Memory B cell (primary cell): ENCODE measurements around the gene OR8B4.
"Not testable (repeated sequence)": the region's sequence is repeated elsewhere in the genome, so short reads cannot be mapped to it uniquely, and the experiment has no call there.

Experiments
- ATAC-seq: fragments of 150-1000 bp; cut with Tn5 transposase; 2 replicates; pipeline ENCODE4 v1.10.0; 2021; ENCODE audit warnings: low read depth, mild to moderate bottlenecking, moderate library complexity
- DNase-seq, 2 donors: peaks; one replicate each; pipeline ENCODE4 v3.0.0; 2022; ENCODE audit warnings: low spot score in 2 of 2
- H3K27ac Mint-ChIP-seq: one replicate; pipeline ENCODE4 v1.8.0; 2022; ENCODE audit warnings: mild to moderate bottlenecking, moderate library complexity, mixed read lengths
- H3K27me3 Mint-ChIP-seq: one replicate; pipeline ENCODE4 v1.8.0; 2022; ENCODE audit warnings: mixed read lengths
- H3K36me3 Mint-ChIP-seq: one replicate; pipeline ENCODE4 v1.8.0; 2022; ENCODE audit warnings: mild to moderate bottlenecking, mixed read lengths
- H3K4me1 Mint-ChIP-seq: one replicate; pipeline ENCODE4 v1.8.0; 2022; ENCODE audit warnings: mixed read lengths
- H3K4me3 Mint-ChIP-seq: one replicate; pipeline ENCODE4 v1.8.0; 2022; ENCODE audit warnings: mild to moderate bottlenecking, moderate library complexity, mixed read lengths
- H3K9me3 Mint-ChIP-seq: one replicate; pipeline ENCODE4 v1.8.0; 2022; ENCODE audit warnings: mixed read lengths

OR8B4 gene, protein sequence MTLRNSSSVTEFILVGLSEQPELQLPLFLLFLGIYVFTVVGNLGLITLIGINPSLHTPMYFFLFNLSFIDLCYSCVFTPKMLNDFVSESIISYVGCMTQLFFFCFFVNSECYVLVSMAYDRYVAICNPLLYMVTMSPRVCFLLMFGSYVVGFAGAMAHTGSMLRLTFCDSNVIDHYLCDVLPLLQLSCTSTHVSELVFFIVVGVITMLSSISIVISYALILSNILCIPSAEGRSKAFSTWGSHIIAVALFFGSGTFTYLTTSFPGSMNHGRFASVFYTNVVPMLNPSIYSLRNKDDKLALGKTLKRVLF

GRCh38 chr11:124424384-124424921 lies at the start of gene OR8B4:
OR8B4 (minus strand) TSS chr11:124424871; CDS start chr11:124424871, 0 bp downstream.
- Mint-ChIP-seq H3K9me3 (peaks cover under 1% of the 10 kb centered on the region), H3K27me3 (peaks cover 12% of the 10 kb centered on the region), H3K4me3 (no peak within 1 kb of the TSS), H3K36me3 (no peaks in the 10 kb centered on the region), H3K27ac (no peak within 1 kb of the TSS), H3K4me1 (no peaks in the 10 kb centered on the region)
- ATAC-seq = no peak
- no peak for DNase-seq

GRCh38 chr11:124474079-124474478 lies 49.4 kb upstream of the OR8B4 start:
- Mint-ChIP-seq H3K36me3 (no peaks in the 10 kb centered on the region), H3K9me3 (peaks cover 2% of the 10 kb centered on the region), H3K27me3 (peaks cover 8% of the 10 kb centered on the region), H3K4me1 (no peaks in the 10 kb centered on the region), H3K27ac (no peak overlapping the region), H3K4me3 (no peak overlapping the region)
- ATAC-seq (no peak), DNase-seq (no peak)

- H3K27me3 Mint-ChIP-seq = peaks cover 8% of the 10 kb centered on the region
- peaks cover 2% of the 10 kb centered on the region for H3K9me3 Mint-ChIP-seq
- no peak for DNase-seq
- no peak for ATAC-seq
- H3K27ac Mint-ChIP-seq = no peak overlapping the region
- H3K4me3 Mint-ChIP-seq = no peak overlapping the region
- no peaks in the 10 kb centered on the region for H3K36me3 Mint-ChIP-seq
- no peaks in the 10 kb centered on the region for H3K4me1 Mint-ChIP-seq
These were observed 48.8 kb upstream of the OR8B4 start for GRCh38 chr11:124473476-124473875.

DNA sequence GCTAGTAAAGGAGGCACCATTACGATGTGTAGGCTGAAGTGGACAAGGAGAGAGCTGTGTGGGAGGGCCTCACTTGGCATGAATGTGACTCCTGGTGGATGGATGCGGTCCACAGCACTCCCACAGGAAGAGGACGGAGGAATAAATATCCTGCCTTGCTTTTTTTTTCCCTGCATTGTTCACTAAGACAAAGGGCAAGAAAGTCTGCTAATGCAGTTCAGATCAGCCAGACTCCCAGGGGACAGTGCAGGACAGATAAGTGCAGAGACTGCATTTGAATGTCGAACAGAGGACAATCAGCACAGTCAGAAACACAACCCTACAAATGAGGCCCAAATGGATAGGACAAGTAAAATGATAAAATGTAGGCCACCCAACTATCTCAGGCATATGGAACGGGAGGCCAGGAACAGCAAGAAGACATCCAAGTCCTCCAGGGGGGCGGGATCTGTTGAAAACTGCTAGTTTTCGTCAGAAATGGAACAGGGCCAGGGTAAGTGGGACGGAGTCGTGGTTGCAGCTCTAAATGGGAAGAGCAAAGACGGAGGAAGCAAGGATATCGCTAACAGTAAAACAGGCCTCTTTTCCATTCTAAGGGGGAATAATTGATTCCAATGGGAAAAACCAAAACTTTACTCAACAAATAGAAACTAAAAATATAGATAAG lies 46.0 kb upstream of the OR8B4 start:
- Mint-ChIP-seq H3K27me3 (peaks cover 9% of the 10 kb centered on the region), H3K9me3 (peaks cover 2% of the 10 kb centered on the region), H3K27ac (no peak overlapping the region), H3K4me1 (no peaks in the 10 kb centered on the region), H3K36me3 (no peaks in the 10 kb centered on the region), H3K4me3 (no peak overlapping the region)
- ATAC-seq (no peak), DNase-seq (no peak)

- Mint-ChIP-seq H3K27me3 (peaks cover 9% of the 10 kb centered on the region), H3K9me3 (no peaks in the 10 kb centered on the region), H3K27ac (no peak overlapping the region), H3K4me1 (no peaks in the 10 kb centered on the region), H3K4me3 (no peak overlapping the region), H3K36me3 (no peaks in the 10 kb centered on the region)
- DNase-seq (no peak), ATAC-seq (no peak)
These were observed 42.8 kb upstream of the OR8B4 start for GRCh38 chr11:124467381-124467927.

GRCh38 chr11:124465368-124465767 lies 40.7 kb upstream of the OR8B4 start:
- ATAC-seq = no peak
- H3K36me3 Mint-ChIP-seq = no peaks in the 10 kb centered on the region
- no peak overlapping the region for H3K4me3 Mint-ChIP-seq
- no peak for DNase-seq
- H3K4me1 Mint-ChIP-seq = no peaks in the 10 kb centered on the region
- no peak overlapping the region for H3K27ac Mint-ChIP-seq
- no peaks in the 10 kb centered on the region for H3K9me3 Mint-ChIP-seq
- H3K27me3 Mint-ChIP-seq = peaks cover 9% of the 10 kb centered on the region

GRCh38 chr11:124463990-124464389 lies 39.3 kb upstream of the OR8B4 start:
- Mint-ChIP-seq H3K4me3 (no peak overlapping the region), H3K27ac (no peak overlapping the region), H3K36me3 (no peaks in the 10 kb centered on the region)

GRCh38 chr11:124463324-124463723 lies 38.7 kb upstream of the OR8B4 start:
- Mint-ChIP-seq H3K4me1 (no peaks in the 10 kb centered on the region), H3K27me3 (peaks cover 9% of the 10 kb centered on the region), H3K36me3 (no peaks in the 10 kb centered on the region), H3K4me3 (no peak overlapping the region), H3K27ac (no peak overlapping the region), H3K9me3 (no peaks in the 10 kb centered on the region)
- DNase-seq (no peak), ATAC-seq (no peak)

More at GRCh38 chr11:124463990-124464389, 39.3 kb upstream of the OR8B4 start:
- ATAC-seq (no peak), DNase-seq (no peak)
- H3K4me1 Mint-ChIP-seq = no peaks in the 10 kb centered on the region
- peaks cover 9% of the 10 kb centered on the region for H3K27me3 Mint-ChIP-seq
- H3K9me3 Mint-ChIP-seq = no peaks in the 10 kb centered on the region

DNA sequence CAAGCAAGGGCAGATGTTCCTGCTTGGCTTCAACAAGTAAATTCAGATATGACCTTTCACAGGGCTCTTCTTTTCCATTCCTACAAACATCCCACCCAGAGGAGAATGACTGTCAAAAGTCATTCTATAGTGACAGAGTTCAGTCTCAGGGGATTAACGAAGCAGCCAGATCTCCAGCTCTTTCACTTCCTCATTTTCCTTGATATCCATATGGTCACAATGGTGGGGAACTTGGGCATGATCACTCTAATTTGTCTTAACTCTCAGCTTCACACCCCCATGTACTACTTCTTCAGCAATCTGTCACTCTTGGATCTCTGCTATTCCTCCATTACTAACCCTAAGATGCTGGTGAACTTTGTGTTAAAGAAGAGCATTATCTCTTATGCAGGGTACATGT lies 35.8 kb upstream of the OR8B4 start:
- no peak overlapping the region for H3K27ac Mint-ChIP-seq
- no peaks in the 10 kb centered on the region for H3K9me3 Mint-ChIP-seq

DNA sequence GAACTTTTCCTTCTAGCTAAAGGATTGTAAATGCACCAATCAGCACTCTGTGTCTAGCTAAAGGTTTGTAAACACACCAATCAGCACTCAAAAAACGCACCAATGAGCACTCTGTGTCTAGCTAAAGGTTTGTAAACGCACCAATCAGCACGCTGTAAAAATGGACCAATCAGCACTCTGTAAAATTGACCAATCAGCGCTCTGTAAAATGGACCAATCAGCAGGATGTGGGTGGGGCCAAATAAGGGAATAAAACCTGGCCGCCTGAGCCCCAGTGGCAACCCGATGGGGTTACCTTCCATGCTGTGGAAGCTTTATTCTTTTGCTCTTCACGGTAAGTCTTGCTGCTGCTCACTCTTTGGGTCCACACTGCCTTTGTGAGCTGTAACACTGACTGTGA lies 34.7 kb upstream of the OR8B4 start:
- H3K36me3 Mint-ChIP-seq, H3K4me1 Mint-ChIP-seq, H3K27ac Mint-ChIP-seq, H3K4me3 Mint-ChIP-seq, DNase-seq, H3K27me3 Mint-ChIP-seq, H3K9me3 Mint-ChIP-seq, ATAC-seq: not testable (repeated sequence)

More for the DNA sequence above, 35.8 kb upstream of the OR8B4 start:
- H3K27me3 Mint-ChIP-seq = peaks cover 4% of the 10 kb centered on the region
- H3K4me1 Mint-ChIP-seq = no peaks in the 10 kb centered on the region
- DNase-seq (no peak), ATAC-seq (no peak)
- no peak overlapping the region for H3K4me3 Mint-ChIP-seq
- H3K36me3 Mint-ChIP-seq = no peaks in the 10 kb centered on the region

GRCh38 chr11:124454552-124454951 lies 29.9 kb upstream of the OR8B4 start:
- ATAC-seq = no peak
- H3K4me3 Mint-ChIP-seq = no peak overlapping the region

GRCh38 chr11:124446916-124447315 lies 22.2 kb upstream of the OR8B4 start:
- H3K27me3 Mint-ChIP-seq = no peaks in the 10 kb centered on the region
- DNase-seq (no peak), ATAC-seq (no peak)
- H3K9me3 Mint-ChIP-seq = peaks cover 5% of the 10 kb centered on the region
- no peaks in the 10 kb centered on the region for H3K36me3 Mint-ChIP-seq
- no peaks in the 10 kb centered on the region for H3K4me1 Mint-ChIP-seq
- H3K27ac Mint-ChIP-seq = no peak overlapping the region
- no peak overlapping the region for H3K4me3 Mint-ChIP-seq

More at GRCh38 chr11:124454552-124454951, 29.9 kb upstream of the OR8B4 start:
- no peak for DNase-seq
- Mint-ChIP-seq H3K36me3 (no peaks in the 10 kb centered on the region), H3K4me1 (no peaks in the 10 kb centered on the region), H3K27me3 (no peaks in the 10 kb centered on the region), H3K9me3 (peaks cover 5% of the 10 kb centered on the region), H3K27ac (no peak overlapping the region)

DNA sequence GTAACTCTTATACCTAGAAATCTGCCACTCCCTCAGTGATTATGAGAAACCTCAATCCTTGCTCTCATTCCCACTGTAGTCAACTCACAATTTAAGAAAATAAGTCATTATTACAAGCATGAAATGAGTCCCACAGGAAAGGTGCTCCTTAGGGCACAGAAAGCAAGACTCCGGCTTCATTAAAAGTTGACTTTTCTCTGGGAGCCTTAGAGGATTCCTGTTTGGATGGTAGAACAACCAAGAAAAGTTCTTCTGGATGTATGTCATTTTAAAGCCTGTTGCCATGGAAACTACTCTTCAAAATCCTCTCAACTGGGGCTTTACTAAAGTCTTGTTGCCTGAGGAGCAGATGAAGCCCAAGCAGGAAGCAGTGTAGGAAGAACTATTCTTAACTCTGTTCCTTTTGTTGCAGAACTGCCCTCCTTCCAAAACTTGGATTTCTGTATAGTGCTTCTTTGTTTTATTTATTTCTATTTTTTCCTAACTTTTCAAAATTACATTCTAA lies 21.0 kb upstream of the OR8B4 start, which contains the start of gene OR8B8:
Gene OR8B8 (minus strand): TSS at position 51 of the 505 bp plus-strand sequence. CDS start 4,611 bp downstream, outside the sequence.
- H3K4me1 Mint-ChIP-seq = no peaks in the 10 kb centered on the region
- no peaks in the 10 kb centered on the region for H3K27me3 Mint-ChIP-seq
- no peak within 1 kb of the TSS for H3K4me3 Mint-ChIP-seq
- peaks cover 1% of the 10 kb centered on the region for H3K9me3 Mint-ChIP-seq
- ATAC-seq (no peak), DNase-seq (no peak)
- no peak within 1 kb of the TSS for H3K27ac Mint-ChIP-seq
- H3K36me3 Mint-ChIP-seq = no peaks in the 10 kb centered on the region

DNA sequence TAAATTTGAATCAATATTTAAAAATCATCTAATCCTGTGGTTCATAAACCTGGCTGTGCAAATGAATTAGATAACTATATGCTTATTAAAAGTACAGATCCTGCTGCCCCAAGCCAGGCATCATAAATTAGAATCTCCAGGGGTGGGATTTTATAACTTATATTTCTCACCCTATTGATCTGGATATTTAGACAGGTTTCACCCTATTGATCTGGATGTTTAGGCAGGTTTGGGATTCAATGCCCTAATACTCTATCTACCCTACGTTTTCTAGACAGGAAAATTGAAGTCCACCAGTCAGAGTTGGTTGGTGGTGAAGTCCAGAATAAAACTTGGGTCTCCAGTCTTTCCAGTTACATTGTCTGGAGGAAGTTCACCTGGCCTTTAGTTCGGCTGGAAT lies 18.2 kb upstream of the OR8B4 start:
- Mint-ChIP-seq H3K27ac (no peak overlapping the region), H3K4me3 (no peak overlapping the region), H3K36me3 (no peaks in the 10 kb centered on the region), H3K4me1 (no peaks in the 10 kb centered on the region), H3K9me3 (peaks cover 2% of the 10 kb centered on the region), H3K27me3 (peaks cover 2% of the 10 kb centered on the region)
- DNase-seq = no peak
- ATAC-seq = no peak
